ENCODE results near the gene CRTC3.
"Not testable (repeated sequence)": the region's sequence is repeated elsewhere in the genome, so short reads cannot be mapped to it uniquely, and the experiment has no call there.

The CRTC3 gene

DNA sequence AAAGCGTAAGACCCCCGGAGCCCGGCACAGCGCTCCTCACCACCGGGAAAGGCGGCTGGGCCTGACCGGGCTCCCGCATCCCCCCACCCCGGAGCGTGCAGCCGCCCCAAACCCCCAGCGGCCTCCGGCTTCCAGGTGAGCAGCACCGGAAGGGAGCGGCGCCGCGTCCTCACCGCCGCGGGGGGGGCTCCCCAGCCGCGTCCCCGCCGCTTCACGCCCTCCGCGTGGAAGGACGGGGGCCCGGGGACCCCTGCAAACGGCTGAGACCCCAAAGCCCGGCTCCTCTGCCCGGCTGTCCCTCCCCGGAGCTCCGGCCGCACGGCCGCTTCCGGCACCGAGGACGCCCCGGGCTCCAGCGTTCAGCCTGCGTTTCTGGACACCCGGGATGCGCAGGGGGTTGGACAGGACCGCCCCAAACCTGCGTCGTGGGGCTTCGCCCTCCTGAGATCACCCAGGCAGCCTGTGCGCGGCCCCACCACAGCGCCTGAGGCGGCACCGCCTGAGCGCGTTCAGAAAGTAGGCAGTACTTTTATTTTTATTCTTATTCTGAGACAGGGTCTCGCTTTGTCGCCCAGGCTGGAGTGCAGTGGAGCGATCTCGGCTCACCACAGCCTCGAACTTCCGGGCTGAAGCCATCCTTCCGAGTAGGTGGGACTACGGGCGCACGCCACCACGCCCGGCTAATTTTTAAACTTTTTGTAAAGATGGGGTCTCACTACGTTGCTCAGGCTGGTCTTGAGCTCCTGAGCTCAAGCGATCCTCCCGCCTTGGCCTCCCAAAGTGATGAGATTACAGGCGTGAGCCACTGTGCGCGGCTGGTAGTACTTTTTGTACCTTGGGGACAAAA is 135.8 kb downstream of the CRTC3 start:
- DNase-seq (ENCODE audit: low read depth): peak; percentile 66
- H3K4me3 ChIP-seq (ENCODE audit: low read depth, low read length): peak overlapping the region; percentile 73

DNA sequence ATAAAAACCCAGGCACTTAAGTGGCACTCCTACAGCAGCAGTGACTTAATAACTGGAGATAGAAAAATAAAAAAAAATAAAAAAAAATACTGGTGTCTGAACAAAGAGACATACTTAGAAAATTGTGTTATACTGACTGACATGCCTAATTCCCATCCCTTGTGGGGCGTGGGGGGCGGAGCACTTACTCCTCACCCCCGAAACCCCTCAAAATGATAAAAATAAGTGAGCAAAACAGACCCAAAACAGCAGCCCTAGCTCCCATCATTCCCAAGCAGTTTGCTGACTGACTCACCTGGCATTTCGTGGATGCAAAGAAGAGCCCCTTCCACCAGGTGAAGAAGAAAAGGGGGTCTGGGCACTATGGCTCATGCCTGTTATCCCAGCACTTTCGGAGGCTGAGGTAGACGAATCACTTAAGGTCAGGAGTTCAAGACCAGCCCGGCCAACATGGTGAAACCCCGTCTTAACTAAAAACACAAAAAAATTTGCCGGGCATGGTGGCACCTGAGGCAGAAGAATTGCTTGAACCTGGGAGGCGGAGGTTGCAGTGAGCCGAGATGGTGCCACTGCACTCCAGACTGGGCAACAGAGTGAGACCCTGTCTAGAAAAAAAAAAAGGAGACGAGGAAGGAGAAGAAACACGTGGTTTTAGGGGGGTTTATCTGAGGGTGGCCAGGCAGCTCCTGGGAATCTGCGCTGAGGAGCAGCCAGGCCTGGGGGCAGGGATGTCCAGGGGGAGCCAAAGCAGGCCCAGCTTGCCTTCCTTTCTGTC is 136.6 kb downstream of the CRTC3 start:
- DNase-seq (ENCODE audit: low read depth): no peak
- TF ChIP-seq, protein P1, sequence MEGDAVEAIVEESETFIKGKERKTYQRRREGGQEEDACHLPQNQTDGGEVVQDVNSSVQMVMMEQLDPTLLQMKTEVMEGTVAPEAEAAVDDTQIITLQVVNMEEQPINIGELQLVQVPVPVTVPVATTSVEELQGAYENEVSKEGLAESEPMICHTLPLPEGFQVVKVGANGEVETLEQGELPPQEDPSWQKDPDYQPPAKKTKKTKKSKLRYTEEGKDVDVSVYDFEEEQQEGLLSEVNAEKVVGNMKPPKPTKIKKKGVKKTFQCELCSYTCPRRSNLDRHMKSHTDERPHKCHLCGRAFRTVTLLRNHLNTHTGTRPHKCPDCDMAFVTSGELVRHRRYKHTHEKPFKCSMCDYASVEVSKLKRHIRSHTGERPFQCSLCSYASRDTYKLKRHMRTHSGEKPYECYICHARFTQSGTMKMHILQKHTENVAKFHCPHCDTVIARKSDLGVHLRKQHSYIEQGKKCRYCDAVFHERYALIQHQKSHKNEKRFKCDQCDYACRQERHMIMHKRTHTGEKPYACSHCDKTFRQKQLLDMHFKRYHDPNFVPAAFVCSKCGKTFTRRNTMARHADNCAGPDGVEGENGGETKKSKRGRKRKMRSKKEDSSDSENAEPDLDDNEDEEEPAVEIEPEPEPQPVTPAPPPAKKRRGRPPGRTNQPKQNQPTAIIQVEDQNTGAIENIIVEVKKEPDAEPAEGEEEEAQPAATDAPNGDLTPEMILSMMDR (IDR thresholded peaks at IDR 0.05; ENCODE audit: low read depth, low read length, missing control alignments): no peak
- H3K4me3 ChIP-seq (ENCODE audit: low read depth, low read length): peak overlapping the region; percentile 73

More for the DNA sequence above, 135.8 kb downstream of the CRTC3 start:
- TF ChIP-seq, protein P1 (IDR thresholded peaks at IDR 0.05; ENCODE audit: low read depth, low read length, missing control alignments): no peak

DNA sequence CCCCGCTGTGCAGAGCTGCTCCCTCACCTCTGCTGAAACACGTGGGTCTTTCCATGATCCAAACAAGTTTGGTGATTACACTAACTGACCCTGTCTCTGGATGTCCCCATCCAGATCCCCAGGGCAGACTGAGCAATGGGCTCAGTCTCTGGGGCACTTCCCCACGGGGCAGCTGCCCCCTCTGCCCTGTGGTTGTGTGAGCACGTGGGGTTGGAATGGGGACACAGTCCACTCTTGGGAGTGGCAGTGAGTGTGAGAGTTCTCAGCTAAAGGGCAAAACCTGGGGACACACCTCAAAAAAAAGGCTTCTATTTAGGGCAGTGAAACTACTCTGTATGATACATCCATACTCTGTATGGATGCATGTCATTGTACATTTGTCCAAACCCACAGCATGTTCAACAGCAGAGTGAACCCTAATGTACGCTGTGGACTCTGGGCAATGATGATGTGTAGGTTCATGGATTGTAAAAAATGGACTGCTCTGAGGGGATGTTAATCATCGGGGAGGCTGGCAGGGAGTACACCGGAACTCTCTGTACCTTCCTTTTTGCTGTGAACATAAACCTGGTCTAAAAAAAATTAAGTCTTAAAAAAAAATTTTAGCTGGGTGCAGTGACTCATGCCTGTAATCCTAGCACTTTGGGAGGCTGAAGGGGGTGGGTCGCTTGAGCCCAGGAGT is 137.5 kb downstream of the CRTC3 start:
- TF ChIP-seq, protein P1 (IDR thresholded peaks at IDR 0.05; ENCODE audit: low read depth, low read length, missing control alignments): no peak
- H3K4me3 ChIP-seq (ENCODE audit: low read depth, low read length): no peak overlapping the region
- DNase-seq (ENCODE audit: low read depth): no peak

DNA sequence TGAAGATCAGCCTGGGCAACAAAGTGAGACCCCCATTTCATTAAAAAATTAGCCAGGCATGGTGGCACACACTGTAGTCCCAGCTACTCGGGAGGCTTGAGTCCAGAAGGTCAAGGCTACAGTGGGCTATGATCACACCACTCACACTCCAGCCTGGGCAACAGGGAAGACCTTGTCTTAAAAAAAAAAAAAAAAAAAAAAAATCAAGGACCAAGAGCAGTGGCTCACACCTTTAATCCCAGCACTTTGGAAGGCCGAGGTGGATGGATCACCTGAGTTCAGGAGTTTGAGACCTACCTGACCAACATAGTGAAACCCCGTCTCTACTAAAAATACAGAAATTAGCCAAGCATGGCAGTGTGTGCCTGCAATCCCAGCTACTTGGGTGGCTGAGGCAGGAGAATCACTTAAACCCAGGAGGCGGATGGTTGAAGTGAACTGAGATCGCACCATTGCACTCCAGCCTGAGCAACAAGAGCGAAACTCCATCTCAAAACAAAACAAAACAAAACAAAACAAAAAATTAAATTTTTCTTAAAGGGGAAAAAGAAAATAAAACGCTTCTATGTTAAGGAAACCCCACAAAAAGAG is 138.1 kb downstream of the CRTC3 start:
- H3K4me3 ChIP-seq (ENCODE audit: low read depth, low read length); DNase-seq (ENCODE audit: low read depth): not testable (repeated sequence)

DNA sequence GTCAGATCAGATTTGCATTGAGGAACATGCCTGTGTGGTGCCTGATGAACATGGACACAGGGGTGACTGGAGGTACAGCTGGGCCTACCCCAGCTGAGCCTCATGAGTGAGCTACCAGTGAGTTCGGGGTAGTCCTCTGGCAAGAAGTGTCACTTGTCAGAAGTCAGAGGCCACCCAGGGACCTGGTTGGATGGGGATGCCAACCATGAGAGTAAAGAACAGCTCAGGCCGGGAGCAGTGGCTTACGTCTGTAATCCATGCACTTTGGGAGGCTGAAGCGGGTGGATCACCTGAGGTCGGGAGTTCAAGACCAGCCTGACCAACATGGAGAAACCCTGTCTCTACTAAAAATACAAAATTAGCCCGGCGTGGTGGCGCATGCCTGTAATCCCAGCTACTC is 140.9 kb downstream of the CRTC3 start:
- H3K4me3 ChIP-seq (ENCODE audit: low read depth, low read length); DNase-seq (ENCODE audit: low read depth): not testable (repeated sequence)

DNA sequence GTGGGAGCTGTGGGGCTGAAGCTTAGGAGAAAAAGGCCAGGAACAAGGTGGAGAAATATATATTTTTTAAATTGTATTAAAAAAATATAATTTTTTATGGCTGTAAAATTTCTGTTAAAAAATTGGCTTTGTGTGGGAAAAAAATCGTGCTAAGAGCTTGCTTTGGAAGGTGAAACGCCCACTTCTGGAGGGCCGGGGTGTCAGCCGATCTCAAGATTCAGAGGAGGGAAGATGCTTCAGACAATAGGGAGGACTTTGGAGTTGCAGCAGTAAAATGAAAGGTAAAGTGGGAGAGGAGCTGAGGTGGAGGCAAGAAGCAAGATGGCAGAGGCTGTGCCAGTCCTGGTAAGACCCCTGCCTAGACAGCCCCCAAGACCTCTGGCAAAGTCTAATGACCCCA is 141.5 kb downstream of the CRTC3 start:
- H3K4me3 ChIP-seq (ENCODE audit: low read depth, low read length): no peak overlapping the region
- TF ChIP-seq, protein P1 (IDR thresholded peaks at IDR 0.05; ENCODE audit: low read depth, low read length, missing control alignments): no peak
- no peak for DNase-seq (ENCODE audit: low read depth)

DNA sequence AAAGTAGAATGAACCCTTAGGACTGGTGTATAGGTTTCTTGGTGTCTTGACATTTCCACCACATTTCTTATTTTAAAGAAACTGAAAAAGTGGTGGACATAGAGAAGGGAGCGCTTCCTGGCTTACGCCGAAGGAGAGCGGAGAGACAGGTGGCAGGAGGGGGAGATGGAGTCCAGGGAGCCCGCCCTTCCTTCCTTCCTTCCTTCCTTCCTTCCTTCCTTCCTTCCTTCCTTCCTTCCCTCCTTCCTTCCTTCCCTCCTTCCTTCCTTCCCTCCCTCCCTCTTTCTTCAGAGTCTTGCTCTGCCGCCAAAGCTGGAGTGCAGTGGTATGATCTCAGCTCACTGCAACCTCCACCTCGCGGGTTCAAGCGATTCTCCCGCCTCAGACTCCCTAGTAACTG is 143.6 kb downstream of the CRTC3 start:
- not testable (repeated sequence) for DNase-seq (ENCODE audit: low read depth); H3K4me3 ChIP-seq (ENCODE audit: low read depth, low read length)

DNA sequence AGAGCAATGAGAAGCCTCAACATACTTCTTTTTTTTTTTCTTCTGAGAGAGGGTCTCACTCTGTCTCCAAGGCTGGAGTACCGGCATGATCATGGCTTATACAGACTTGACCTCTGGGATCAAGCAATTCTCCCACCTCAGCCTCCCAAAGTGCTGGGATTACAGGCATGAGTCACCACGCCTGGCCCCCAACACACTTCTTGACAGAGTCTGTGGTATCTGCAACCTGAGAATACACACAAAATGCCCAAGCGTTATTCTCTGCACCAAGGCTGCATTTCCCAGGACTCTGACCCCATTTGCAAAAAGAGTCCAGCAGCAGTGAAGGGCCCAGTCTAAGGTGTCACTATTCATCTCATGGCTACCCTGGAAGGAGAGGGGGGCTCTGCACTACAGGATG is 144.8 kb downstream of the CRTC3 start:
- TF ChIP-seq, protein P1 (IDR thresholded peaks at IDR 0.05; ENCODE audit: low read depth, low read length, missing control alignments): no peak
- H3K4me3 ChIP-seq (ENCODE audit: low read depth, low read length): no peak overlapping the region
- no peak for DNase-seq (ENCODE audit: low read depth)
